GM10847 (cell line): ENCODE data around the gene OXCT1.
A peak's percentile ranks its signal among the peaks of the same experiment; 100 is the strongest.

ENCODE experiments used
- POLR2A ChIP-seq: IDR thresholded peaks from 2 replicates; pipeline ENCODE4 v1.6.1; 2011; ENCODE audit not compliant: insufficient read length; ENCODE audit errors: extremely low read depth

The OXCT1 gene

GRCh38 chr5:41869724-41870626, at the start of gene OXCT1:
TSS of gene OXCT1 (minus strand) at chr5:41870425. CDS start at chr5:41870358, 67 bp downstream.
- peak; percentile 88 for TF ChIP-seq POLR2A

- TF ChIP-seq POLR2A: no peak
Measured at GRCh38 chr5:41918105-41918504, 47.9 kb upstream of the OXCT1 start.

- TF ChIP-seq POLR2A: no peak
Measured at GRCh38 chr5:41908374-41909079, 38.3 kb upstream of the OXCT1 start.

GRCh38 chr5:41906151-41906550, 35.9 kb upstream of the OXCT1 start:
- no peak for TF ChIP-seq POLR2A

GRCh38 chr5:41903892-41904799, 33.9 kb upstream of the OXCT1 start, which contains the start of gene RIMOC1:
TSS of gene RIMOC1 (plus strand) at chr5:41904344. CDS start at chr5:41904368, 24 bp downstream.
- TF ChIP-seq POLR2A: peak; percentile 83

- TF ChIP-seq POLR2A: no peak
Measured at GRCh38 chr5:41903382-41903891, 33.2 kb upstream of the OXCT1 start.

- TF ChIP-seq POLR2A: no peak
Measured at GRCh38 chr5:41896230-41896629, 26.0 kb upstream of the OXCT1 start.

- no peak for TF ChIP-seq POLR2A
Measured at GRCh38 chr5:41893074-41893851, 23.0 kb upstream of the OXCT1 start.

- no peak for TF ChIP-seq POLR2A
Measured at GRCh38 chr5:41892031-41892430, 21.8 kb upstream of the OXCT1 start.

- TF ChIP-seq POLR2A: no peak
Measured at GRCh38 chr5:41891066-41891707, 21.0 kb upstream of the OXCT1 start.

GRCh38 chr5:41885286-41885685, 15.1 kb upstream of the OXCT1 start:
- TF ChIP-seq POLR2A: no peak

- TF ChIP-seq POLR2A: no peak
Measured at GRCh38 chr5:41883936-41884335, 13.7 kb upstream of the OXCT1 start.

- TF ChIP-seq POLR2A: no peak
Measured at GRCh38 chr5:41883243-41883642, 13.0 kb upstream of the OXCT1 start.

GRCh38 chr5:41882765-41883164, 12.5 kb upstream of the OXCT1 start:
- TF ChIP-seq POLR2A: no peak
